ENCODE data around the gene PAIP2.

Gene PAIP2

GRCh38 chr5:139392678-139393496 is 51.2 kb downstream of the PAIP2 start:
- H4K20me1 ChIP-seq (ENCODE audit: insufficient read depth, low read length) = no peaks in the 10 kb centered on the region
- peaks cover 13% of the 10 kb centered on the region for H3K36me3 ChIP-seq (ENCODE audit: insufficient read depth, low read length)
- peak overlapping the region; percentile 98 for H3K27ac ChIP-seq (ENCODE audit: low read depth, low read length, poor library complexity, severe bottlenecking)
- TF ChIP-seq EZH2 (IDR thresholded peaks at IDR 0.05; ENCODE audit: borderline replicate concordance, low read length) (no peak), CTCF (IDR thresholded peaks at IDR 0.05; ENCODE audit: low read length) (peak; percentile 88)
- no peaks in the 10 kb centered on the region for H3K9me3 ChIP-seq (ENCODE audit: low read length)
- peaks cover 71% of the 10 kb centered on the region for H3K4me1 ChIP-seq (ENCODE audit: insufficient read depth, low read length, severe bottlenecking)
- H3K9ac ChIP-seq (ENCODE audit: low read length) = peak overlapping the region; percentile 97
- H3K79me2 ChIP-seq (ENCODE audit: insufficient read depth, low read length) = no peaks in the 10 kb centered on the region; the same call in 1 of the 2 replicates
- H3K4me2 ChIP-seq (ENCODE audit: low read length) = peak overlapping the region; percentile 88
- H3K4me3 ChIP-seq (ENCODE audit: low read depth, low read length, poor library complexity, severe bottlenecking) = peak overlapping the region; percentile 90
- no peak overlapping the region for H2AFZ ChIP-seq (ENCODE audit: low read length)
- no peaks in the 10 kb centered on the region for H3K9me2 ChIP-seq (ENCODE audit: low read depth, low read length)
- no peaks in the 10 kb centered on the region for H3K27me3 ChIP-seq (ENCODE audit: insufficient read depth, low read length)
- no peaks in the 10 kb centered on the region for H3F3A ChIP-seq (ENCODE audit: insufficient read depth, low read length)

- Histone ChIP-seq H3K79me2 (ENCODE audit: insufficient read depth, low read length) (no peaks in the 10 kb centered on the region; the same call in 1 of the 2 replicates), H3K27ac (ENCODE audit: low read depth, low read length, poor library complexity, severe bottlenecking) (peak overlapping the region; percentile 98), H3K9me2 (ENCODE audit: low read depth, low read length) (no peaks in the 10 kb centered on the region), H3K9ac (ENCODE audit: low read length) (peak overlapping the region; percentile 97), H2AFZ (ENCODE audit: low read length) (no peak overlapping the region), H3K4me2 (ENCODE audit: low read length) (peak overlapping the region; percentile 88), H3K36me3 (ENCODE audit: insufficient read depth, low read length) (peaks cover 7% of the 10 kb centered on the region; the same call in 1 of the 2 replicates), H3K27me3 (ENCODE audit: insufficient read depth, low read length) (no peaks in the 10 kb centered on the region), H3F3A (ENCODE audit: insufficient read depth, low read length) (no peaks in the 10 kb centered on the region), H3K4me1 (ENCODE audit: insufficient read depth, low read length, severe bottlenecking) (peaks cover 65% of the 10 kb centered on the region), H4K20me1 (ENCODE audit: insufficient read depth, low read length) (no peaks in the 10 kb centered on the region), H3K9me3 (ENCODE audit: low read length) (no peaks in the 10 kb centered on the region), H3K4me3 (ENCODE audit: low read depth, low read length, poor library complexity, severe bottlenecking) (peak overlapping the region; percentile 90)
- TF ChIP-seq EZH2 (IDR thresholded peaks at IDR 0.05; ENCODE audit: borderline replicate concordance, low read length) (no peak), CTCF (IDR thresholded peaks at IDR 0.05; ENCODE audit: low read length) (no peak)
Measured at GRCh38 chr5:139393497-139394122, 52.0 kb downstream of the PAIP2 start.

GRCh38 chr5:139394123-139394653 is 52.5 kb downstream of the PAIP2 start:
- TF ChIP-seq EZH2 (IDR thresholded peaks at IDR 0.05; ENCODE audit: borderline replicate concordance, low read length) = no peak
- TF ChIP-seq CTCF (IDR thresholded peaks at IDR 0.05; ENCODE audit: low read length) = peak; percentile 77
- H4K20me1 ChIP-seq (ENCODE audit: insufficient read depth, low read length) = no peaks in the 10 kb centered on the region
- H3K27me3 ChIP-seq (ENCODE audit: insufficient read depth, low read length) = no peaks in the 10 kb centered on the region
- peaks cover 62% of the 10 kb centered on the region for H3K4me1 ChIP-seq (ENCODE audit: insufficient read depth, low read length, severe bottlenecking)
- no peaks in the 10 kb centered on the region; the same call in 1 of the 2 replicates for H3K79me2 ChIP-seq (ENCODE audit: insufficient read depth, low read length)
- peak overlapping the region; percentile 97 for H3K9ac ChIP-seq (ENCODE audit: low read length)
- no peaks in the 10 kb centered on the region for H3K9me3 ChIP-seq (ENCODE audit: low read length)
- peaks cover 4% of the 10 kb centered on the region; the same call in 1 of the 2 replicates for H3K36me3 ChIP-seq (ENCODE audit: insufficient read depth, low read length)
- no peaks in the 10 kb centered on the region for H3K9me2 ChIP-seq (ENCODE audit: low read depth, low read length)
- peak overlapping the region; percentile 98 for H3K27ac ChIP-seq (ENCODE audit: low read depth, low read length, poor library complexity, severe bottlenecking)
- no peaks in the 10 kb centered on the region for H3F3A ChIP-seq (ENCODE audit: insufficient read depth, low read length)
- no peak overlapping the region for H2AFZ ChIP-seq (ENCODE audit: low read length)
- peak overlapping the region; percentile 90 for H3K4me3 ChIP-seq (ENCODE audit: low read depth, low read length, poor library complexity, severe bottlenecking)
- peak overlapping the region; percentile 88 for H3K4me2 ChIP-seq (ENCODE audit: low read length)
